GM12878 (cell line): ENCODE data around the gene COL5A1. TPM values are rescaled to one million over a fixed set of nuclear protein-coding genes. Genes with fewer than 3 reads are reported as not detected.

ENCODE experiments used
- ASH2L ChIP-seq: fragments of 300-600, 200-600 bp; sonication (generic); IDR thresholded peaks from 2 replicates; pipeline ENCODE4 v1.6.1; 2017; ENCODE audit warnings: low read depth, mild to moderate bottlenecking, borderline replicate concordance
- ATF7 ChIP-seq: fragments of 450-650 bp; IDR thresholded peaks from 2 replicates; pipeline ENCODE4 v1.6.1; 2016; ENCODE audit warnings: low read depth, mild to moderate bottlenecking
- BHLHE40 ChIP-seq, 2 experiments: fragments of 450-650 bp in 1 of 2; IDR thresholded peaks; 2 replicates each; pipeline ENCODE4 v1.6.1; 2011 to 2017; ENCODE audit warnings: low read depth in 2 of 2, borderline replicate concordance in 1 of 2, improper control_type of control experiment in 1 of 2, low read length in 1 of 2, mild to moderate bottlenecking in 1 of 2
- HCFC1 ChIP-seq: fragments of 150-350 bp; IDR thresholded peaks from 2 replicates; pipeline ENCODE4 v1.6.1; 2014; ENCODE audit warnings: low read length
- PKNOX1 ChIP-seq: fragments of 450-650 bp; IDR thresholded peaks from 2 replicates; pipeline ENCODE4 v1.6.1; 2016; ENCODE audit warnings: mild to moderate bottlenecking
- SP1 ChIP-seq: IDR thresholded peaks from one replicate; pipeline ENCODE4 v1.6.1; 2011; ENCODE audit warnings: low read depth, low read length
- SUZ12 ChIP-seq: fragments of 200-600 bp; sonication (generic); IDR thresholded peaks from one replicate; pipeline ENCODE4 v1.6.1; 2018; ENCODE audit warnings: antibody characterized with exemption, mild to moderate bottlenecking; ENCODE audit not compliant: unreplicated experiment
- ZNF274 ChIP-seq: IDR thresholded peaks from one replicate; pipeline ENCODE4 v1.8.0; 2011; ENCODE audit not compliant: insufficient read length, insufficient read depth
- polyA plus RNA-seq, 11 experiments: library from polyadenylated mRNA; depleted of rRNA in 4 of 11; unstranded in 6 of 11; stranded (reverse) in 5 of 11; fragments of >200 nt; fragmentation: Nextera tagmentation in 4 of 11; fragmentation: Illumina TruSeq in 1 of 11; extraction: Ambion mirVana in 4 of 11; extraction: Trizol in 1 of 11; gene quantifications; 1 replicate in 1 of 11; 2 replicates in 10 of 11; pipeline versions ENCODE4 v1.2.1 to v1.2.3, GENCODE V29; 2011 to 2016; ENCODE audit warnings: inconsistent platforms in 2 of 11, missing spikeins in 2 of 11, low read depth in 1 of 11
- total RNA-seq, 4 experiments: library from RNA; depleted of rRNA in 3 of 4; stranded (reverse); fragments of >200 nt in 3 of 4; fragmentation: Illumina TruSeq in 1 of 4; extraction: Trizol in 1 of 4; gene quantifications; 2 replicates each; pipeline versions ENCODE4 v1.2.1 to v1.2.3, GENCODE V29; 2013 to 2021
- TF ChIP-seq, protein P1 (sequence below): IDR thresholded peaks from 2 replicates; pipeline ENCODE4 v1.6.1; 2011; ENCODE audit warnings: mild to moderate bottlenecking, low read depth, low read length, moderate library complexity; ENCODE audit not compliant: insufficient replicate concordance
- TF ChIP-seq, protein P2 (sequence below): IDR thresholded peaks from 2 replicates; pipeline ENCODE4 v1.6.1; 2012; ENCODE audit warnings: low read depth, low read length, improper control_type of control experiment

Gene COL5A1
- total and polyA plus RNA-seq, 10 of the 15 experiments (the other 5 are each of a cell fraction or from before 2014, with no cell fraction given): under 0.01 to 0.15 (median 0.13) TPM; not detected in 4

DNA sequence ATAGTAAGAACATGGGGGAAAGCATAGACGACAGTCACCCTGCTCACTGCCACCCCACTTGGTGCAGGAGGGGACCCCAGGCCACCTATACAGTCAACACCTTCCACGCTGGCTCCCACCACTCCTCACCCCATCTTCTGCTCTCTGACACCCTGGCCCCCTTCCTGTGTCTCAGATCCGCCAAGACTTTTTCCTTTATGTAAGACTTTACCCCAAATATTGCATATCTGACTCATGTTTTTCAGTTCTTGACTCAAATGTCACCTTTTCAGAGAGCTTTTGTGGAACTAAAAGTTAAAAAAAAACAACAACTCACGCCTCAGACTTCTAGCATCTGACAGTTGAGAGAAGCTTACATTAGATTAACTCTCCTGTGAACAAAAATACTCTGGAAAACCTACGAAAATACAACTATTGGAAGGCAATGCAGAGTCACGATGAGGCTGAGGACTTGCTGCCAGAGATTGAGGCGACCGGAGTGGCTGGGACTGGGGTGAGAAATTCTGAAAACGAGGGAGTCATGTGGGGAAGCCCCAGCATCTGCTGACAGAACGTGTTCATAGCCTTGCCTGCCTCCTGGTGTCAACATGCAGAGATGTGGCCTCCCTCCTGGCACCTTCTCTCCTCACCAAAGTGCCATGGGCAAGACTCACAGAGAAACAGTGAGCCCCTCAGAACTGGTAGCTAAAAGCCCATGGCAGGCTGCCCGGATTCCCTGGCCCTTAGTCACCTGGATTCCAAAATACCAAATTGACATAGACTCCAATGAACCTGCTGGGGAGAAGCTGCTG lies 216.6 kb downstream of the COL5A1 start (continued):
- TF ChIP-seq SP1 (peak; percentile 61), ZNF274 (no peak), HCFC1 (no peak), BHLHE40 (IDR thresholded peaks at IDR 0.05; ENCODE audit: borderline replicate concordance in 1 of 2, low read depth in 2 of 2, low read length in 1 of 2) (peak; percentile 49 to 57; a peak in 2 of 4 replicates), SUZ12 (no peak), ASH2L (peak; percentile 96), ATF7 (peak; percentile 79), PKNOX1 (peak; percentile 50)
- TF ChIP-seq, protein P1, sequence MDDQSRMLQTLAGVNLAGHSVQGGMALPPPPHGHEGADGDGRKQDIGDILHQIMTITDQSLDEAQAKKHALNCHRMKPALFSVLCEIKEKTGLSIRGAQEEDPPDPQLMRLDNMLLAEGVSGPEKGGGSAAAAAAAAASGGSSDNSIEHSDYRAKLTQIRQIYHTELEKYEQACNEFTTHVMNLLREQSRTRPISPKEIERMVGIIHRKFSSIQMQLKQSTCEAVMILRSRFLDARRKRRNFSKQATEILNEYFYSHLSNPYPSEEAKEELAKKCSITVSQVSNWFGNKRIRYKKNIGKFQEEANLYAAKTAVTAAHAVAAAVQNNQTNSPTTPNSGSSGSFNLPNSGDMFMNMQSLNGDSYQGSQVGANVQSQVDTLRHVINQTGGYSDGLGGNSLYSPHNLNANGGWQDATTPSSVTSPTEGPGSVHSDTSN: no peak
- TF ChIP-seq, protein P2, sequence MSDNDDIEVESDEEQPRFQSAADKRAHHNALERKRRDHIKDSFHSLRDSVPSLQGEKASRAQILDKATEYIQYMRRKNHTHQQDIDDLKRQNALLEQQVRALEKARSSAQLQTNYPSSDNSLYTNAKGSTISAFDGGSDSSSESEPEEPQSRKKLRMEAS: no peak
